Transverse colon (tissue), 3 donors: ENCODE data around the gene BGN.

Experiments
- EP300 ChIP-seq: sonication (generic); formaldehyde crosslinking; IDR thresholded peaks from one replicate; pipeline ENCODE4 v1.6.1; 2017; ENCODE audit warnings: antibody characterized with exemption, low read depth
- POLR2AphosphoS5 ChIP-seq, 3 donors: sonication (generic); formaldehyde crosslinking; IDR thresholded peaks; one replicate each; pipeline ENCODE4 v1.6.1; 2016; ENCODE audit warnings: antibody characterized with exemption in 3 of 3

DNA sequence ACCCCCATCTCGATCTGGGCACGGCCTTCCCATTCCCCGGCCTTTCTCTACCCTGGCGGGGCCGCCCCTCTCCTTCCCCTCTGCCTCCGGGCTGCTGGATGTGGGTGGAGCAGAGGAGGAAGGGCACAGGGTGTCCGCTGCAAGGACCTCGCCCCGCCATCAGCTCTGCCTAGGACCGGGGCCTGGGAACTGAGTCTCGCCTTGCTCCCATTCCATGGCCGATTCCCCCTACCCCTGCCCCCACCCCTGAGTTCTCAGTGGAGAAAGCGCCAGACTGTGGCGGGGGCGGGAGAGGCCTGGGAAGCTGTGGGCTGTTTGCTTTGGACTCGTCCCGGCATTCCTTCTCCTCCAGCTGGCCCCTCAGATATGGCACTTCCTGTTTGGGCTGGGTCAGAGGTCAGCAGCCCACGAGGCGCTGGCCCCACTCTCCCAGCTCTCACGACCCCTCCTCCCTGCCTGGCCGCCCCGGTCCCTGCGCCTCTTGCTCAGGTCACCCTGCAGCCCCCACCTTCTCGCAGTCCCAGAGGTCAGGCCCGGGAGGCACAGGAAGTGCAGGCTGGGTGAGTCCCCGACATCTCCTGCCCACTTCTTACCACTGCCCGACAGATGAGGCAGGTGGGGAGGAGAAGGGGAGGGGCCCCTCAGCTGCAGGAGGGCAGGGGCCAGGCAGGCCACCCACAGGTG lies 6.4 kb upstream of the BGN start:
- TF ChIP-seq POLR2AphosphoS5 (IDR thresholded peaks at IDR 0.05) (no peak), EP300 (no peak)
